Stimulated activated CD8-positive, alpha-beta memory T cell treated with anti-CD3 and anti-CD28 coated beads, Interleukin-4, amount 100 ng/mL, for 1 hour (primary cell): ENCODE data around the gene RACK1.
"Not testable (repeated sequence)": the region's sequence is repeated elsewhere in the genome, so short reads cannot be mapped to it uniquely, and the experiment has no call there.

Experiments used
- DNase-seq, 2 donors: peaks; one replicate each; pipeline ENCODE4 v3.0.0-alpha.2; 2020; ENCODE audit warnings: low read depth in 2 of 2, low spot score in 1 of 2

RACK1 gene

GRCh38 chr5:181215997-181216989 lies 27.4 kb downstream of the RACK1 start:
- DNase-seq: no peak

- DNase-seq: not testable (repeated sequence)
Measured at GRCh38 chr5:181214249-181214648, 29.5 kb downstream of the RACK1 start.

DNA sequence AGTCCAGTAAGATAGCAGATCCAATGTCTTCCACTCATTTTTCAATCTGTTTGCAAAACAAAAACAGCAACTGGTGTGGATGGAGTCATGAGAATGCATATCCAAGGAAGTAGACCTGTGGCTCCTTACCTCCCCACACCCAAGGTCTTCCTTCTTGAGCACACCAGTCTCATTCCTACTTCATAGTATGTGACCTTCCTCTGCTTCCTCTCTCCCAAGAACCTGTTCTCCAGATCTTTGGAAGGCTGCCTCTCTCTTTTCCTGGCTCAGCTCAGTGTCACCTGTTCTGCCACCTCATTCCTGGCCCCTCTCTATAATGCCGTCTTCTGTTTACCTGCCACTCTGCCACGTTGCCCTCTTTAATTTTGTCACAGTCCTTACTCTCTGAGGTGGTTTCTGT lies 30.8 kb downstream of the RACK1 start:
- DNase-seq: no peak

- DNase-seq: no peak
Measured at GRCh38 chr5:181212080-181212479, 31.6 kb downstream of the RACK1 start.

GRCh38 chr5:181211208-181211607 lies 32.5 kb downstream of the RACK1 start:
- DNase-seq: no peak

DNA sequence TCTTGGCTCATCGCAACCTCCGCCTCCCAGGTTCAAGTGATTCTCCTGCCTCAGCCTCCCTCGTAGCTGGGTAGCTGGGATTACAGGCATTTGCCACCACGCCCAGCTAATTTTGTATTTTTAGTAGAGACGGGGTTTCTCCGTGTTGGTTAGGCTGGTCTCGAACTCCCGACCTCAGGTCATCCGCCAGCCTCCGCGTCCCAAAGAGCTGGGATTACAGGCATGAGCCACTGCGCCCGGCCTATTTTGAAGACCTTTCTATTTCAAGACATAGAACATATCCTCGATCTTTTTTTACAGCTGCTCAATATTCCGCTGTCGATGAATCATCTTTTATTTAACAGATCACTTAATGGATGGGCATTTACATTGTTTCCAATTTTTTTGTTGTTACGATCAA lies 33.0 kb downstream of the RACK1 start:
- not testable (repeated sequence) for DNase-seq

- DNase-seq: not testable (repeated sequence)
Measured at GRCh38 chr5:181210148-181210547, 33.6 kb downstream of the RACK1 start.

- not testable (repeated sequence) for DNase-seq
Measured at GRCh38 chr5:181209006-181209405, 34.7 kb downstream of the RACK1 start.

GRCh38 chr5:181207960-181208253 lies 35.8 kb downstream of the RACK1 start:
- DNase-seq: no peak

- DNase-seq: peak in 1 of 2 donors; percentile 60
Measured at GRCh38 chr5:181207214-181207959, 36.3 kb downstream of the RACK1 start.

GRCh38 chr5:181205761-181206649 lies 37.7 kb downstream of the RACK1 start:
- no peak for DNase-seq

DNA sequence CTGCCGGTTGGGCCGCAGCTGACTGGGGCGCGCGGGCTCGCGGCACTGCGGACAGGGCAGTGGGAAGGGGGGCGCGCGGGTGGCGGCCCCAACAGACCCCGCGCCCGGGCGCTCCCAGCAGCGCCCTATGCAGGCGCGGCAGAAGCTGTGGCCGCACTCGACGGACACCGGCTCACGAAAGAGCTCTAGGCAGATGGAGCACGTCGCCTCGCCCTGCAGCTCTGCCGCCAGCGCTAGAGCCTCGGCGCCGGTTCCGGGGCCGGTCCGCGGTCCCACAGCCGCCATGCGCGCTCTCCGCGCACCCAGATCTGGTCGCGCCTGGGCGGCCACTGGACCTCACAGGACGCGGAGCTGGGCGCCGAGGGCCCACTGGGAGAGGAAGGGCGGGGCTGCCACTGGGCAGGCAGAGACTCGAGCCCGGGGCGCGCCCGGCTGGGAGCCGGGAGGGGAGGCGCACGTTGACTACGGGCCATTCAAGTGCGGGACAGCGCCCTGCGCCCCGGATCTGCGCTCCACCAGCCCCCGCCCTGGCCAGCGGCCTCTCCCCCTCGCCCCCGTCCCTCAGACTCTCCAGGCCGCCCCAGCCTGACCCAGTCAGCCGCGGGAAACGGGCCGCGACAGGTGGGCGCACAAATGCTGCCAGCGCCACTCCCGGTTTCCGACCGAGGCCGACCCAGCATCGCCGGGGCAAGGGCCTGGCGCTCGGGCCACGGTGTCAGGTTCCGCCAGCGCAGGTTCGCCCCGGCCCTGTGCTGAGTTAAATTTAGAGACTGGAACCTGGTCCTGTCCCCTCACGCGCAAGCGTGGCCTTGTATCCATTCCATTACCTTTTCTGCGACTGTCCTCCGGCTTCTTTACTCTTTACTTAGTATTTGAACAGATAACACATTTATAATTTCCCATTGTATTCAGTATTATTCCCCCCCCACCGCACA lies 38.6 kb downstream of the RACK1 start, which contains the start of gene TRIM7:
TSS of gene TRIM7 (minus strand) at position 371 of the 935 bp plus-strand sequence. CDS start at position 285, 86 bp downstream.
- no peak for DNase-seq

DNA sequence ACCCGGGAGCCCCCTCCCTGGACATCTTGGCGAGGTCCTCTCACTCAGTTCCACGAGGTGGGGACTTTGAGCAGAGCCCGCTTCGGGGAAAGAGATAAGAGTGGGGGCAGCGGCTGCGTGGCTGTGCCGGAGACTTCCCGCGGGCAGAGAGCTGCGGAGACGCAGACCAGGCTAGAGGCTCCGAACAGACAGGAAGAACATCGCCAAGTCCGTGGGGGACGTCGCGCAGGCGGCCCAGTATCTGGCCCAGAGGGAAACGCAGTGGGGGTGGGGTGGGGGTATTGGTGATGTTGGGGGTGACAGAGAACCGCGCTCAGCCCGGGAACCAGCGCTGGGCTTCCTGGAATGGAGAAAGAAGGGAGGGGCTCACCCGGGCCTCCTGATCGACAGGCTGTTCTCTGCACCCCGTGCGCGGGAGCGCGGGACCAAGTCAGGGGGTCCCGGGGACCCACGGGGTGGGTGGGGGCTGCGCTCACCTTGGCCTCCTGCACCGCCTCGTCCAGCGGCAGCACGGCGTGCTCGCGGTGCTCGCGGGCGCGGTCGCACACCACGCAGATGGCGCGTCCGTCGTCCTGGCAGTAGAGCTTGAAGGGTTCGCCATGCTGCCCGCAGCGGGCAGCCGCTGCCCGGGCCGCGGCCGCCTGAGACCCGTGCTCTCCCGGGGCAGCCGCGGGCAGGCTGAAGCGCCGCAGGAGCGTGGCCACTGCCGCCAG lies 39.4 kb downstream of the RACK1 start:
- DNase-seq: no peak

GRCh38 chr5:181203777-181204112 lies 40.0 kb downstream of the RACK1 start:
- no peak for DNase-seq

GRCh38 chr5:181203093-181203711 lies 40.5 kb downstream of the RACK1 start:
- DNase-seq: no peak

GRCh38 chr5:181200816-181201215 lies 42.9 kb downstream of the RACK1 start:
- no peak for DNase-seq

- no peak for DNase-seq
Measured at GRCh38 chr5:181199881-181200638, 43.6 kb downstream of the RACK1 start.

- DNase-seq: no peak
Measured at GRCh38 chr5:181198905-181199519, 44.7 kb downstream of the RACK1 start.
